GM13976 (cell line): ENCODE data around the gene MSRB3.
"Not testable (repeated sequence)": the region's sequence is repeated elsewhere in the genome, so short reads cannot be mapped to it uniquely, and the experiment has no call there.

Experiments used
- DNase-seq: peaks from one replicate; pipeline ENCODE4 v3.0.0; 2012; ENCODE audit warnings: low spot score
- in situ Hi-C: fragments of 300-500 bp; cut with MboI; formaldehyde crosslinking; loops from one replicate; pipeline ENCODE4 v1.12.0; 2022; ENCODE audit warnings: low sequenced_read_pairs, mixed read lengths, inconsistent platforms; ENCODE audit not compliant: unreplicated experiment
- TF ChIP-seq, protein P1 (sequence below): IDR thresholded peaks from 2 replicates; pipeline ENCODE4 v1.5.1; 2012; ENCODE audit warnings: borderline replicate concordance, mild to moderate bottlenecking; ENCODE audit not compliant: insufficient read depth; ENCODE audit errors: extremely low read depth, missing control alignments, control extremely low read depth

The MSRB3 gene

GRCh38 chr12:65477721-65478120 lies 199.2 kb downstream of the MSRB3 start:
- in situ Hi-C loops = no loop called here

GRCh38 chr12:65483891-65484516 lies 205.5 kb downstream of the MSRB3 start:
- DNase-seq, in situ Hi-C loops: not testable (repeated sequence)

More at GRCh38 chr12:65477721-65478120, 199.2 kb downstream of the MSRB3 start:
- TF ChIP-seq, protein P1, sequence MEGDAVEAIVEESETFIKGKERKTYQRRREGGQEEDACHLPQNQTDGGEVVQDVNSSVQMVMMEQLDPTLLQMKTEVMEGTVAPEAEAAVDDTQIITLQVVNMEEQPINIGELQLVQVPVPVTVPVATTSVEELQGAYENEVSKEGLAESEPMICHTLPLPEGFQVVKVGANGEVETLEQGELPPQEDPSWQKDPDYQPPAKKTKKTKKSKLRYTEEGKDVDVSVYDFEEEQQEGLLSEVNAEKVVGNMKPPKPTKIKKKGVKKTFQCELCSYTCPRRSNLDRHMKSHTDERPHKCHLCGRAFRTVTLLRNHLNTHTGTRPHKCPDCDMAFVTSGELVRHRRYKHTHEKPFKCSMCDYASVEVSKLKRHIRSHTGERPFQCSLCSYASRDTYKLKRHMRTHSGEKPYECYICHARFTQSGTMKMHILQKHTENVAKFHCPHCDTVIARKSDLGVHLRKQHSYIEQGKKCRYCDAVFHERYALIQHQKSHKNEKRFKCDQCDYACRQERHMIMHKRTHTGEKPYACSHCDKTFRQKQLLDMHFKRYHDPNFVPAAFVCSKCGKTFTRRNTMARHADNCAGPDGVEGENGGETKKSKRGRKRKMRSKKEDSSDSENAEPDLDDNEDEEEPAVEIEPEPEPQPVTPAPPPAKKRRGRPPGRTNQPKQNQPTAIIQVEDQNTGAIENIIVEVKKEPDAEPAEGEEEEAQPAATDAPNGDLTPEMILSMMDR = no peak
- no peak for DNase-seq

DNA sequence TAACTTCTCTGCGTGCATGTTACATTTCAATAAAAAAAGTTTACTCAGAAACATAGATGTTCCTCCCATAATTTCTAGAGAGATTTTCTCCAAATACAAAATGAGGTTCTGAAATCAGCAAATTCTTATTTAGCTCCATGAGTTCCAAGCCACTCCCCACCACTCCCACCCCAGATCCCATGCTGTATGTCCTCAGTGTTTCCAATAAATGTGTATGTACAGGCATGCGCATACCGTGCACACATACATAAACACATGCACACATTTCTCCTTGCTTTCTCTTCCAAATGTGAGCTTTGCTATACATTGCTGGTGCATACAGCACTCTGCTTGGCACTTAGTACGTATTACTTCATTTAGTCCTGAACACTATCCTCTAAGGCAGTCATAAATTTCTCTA lies 209.7 kb downstream of the MSRB3 start:
- in situ Hi-C loops = no loop called here
- TF ChIP-seq, protein P1 = no peak

GRCh38 chr12:65490250-65490649 lies 211.8 kb downstream of the MSRB3 start:
- no peak for DNase-seq
- in situ Hi-C loops = no loop called here
- TF ChIP-seq, protein P1 = no peak

More for the DNA sequence above, 209.7 kb downstream of the MSRB3 start:
- DNase-seq = no peak

GRCh38 chr12:65492998-65493912 lies 214.8 kb downstream of the MSRB3 start:
- in situ Hi-C loops = no loop called here
- TF ChIP-seq, protein P1 = no peak
- no peak for DNase-seq

DNA sequence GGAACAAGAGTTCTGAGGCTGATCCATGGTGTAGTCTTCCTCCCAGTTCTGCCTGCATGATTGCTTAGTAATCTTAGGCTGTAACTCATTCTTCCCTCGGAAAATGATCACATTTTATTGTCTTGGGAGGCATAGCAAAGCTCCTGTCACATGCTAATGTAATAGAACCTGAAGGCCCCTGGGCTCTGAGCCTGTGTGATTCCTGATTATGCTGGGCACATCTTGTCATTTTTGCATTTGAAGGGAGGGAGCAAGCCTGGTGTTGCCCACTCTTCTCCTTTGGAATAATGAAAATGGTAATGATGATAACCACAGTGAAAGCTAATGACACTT lies 215.4 kb downstream of the MSRB3 start:
- no peak for DNase-seq
- TF ChIP-seq, protein P1 = no peak
- in situ Hi-C loops = no loop called here

- no peak for DNase-seq
- TF ChIP-seq, protein P1 = no peak
- in situ Hi-C loops = no loop called here
These were observed 216.1 kb downstream of the MSRB3 start for GRCh38 chr12:65494537-65494936.
